ENCODE data around the gene GFRA4.

DNA sequence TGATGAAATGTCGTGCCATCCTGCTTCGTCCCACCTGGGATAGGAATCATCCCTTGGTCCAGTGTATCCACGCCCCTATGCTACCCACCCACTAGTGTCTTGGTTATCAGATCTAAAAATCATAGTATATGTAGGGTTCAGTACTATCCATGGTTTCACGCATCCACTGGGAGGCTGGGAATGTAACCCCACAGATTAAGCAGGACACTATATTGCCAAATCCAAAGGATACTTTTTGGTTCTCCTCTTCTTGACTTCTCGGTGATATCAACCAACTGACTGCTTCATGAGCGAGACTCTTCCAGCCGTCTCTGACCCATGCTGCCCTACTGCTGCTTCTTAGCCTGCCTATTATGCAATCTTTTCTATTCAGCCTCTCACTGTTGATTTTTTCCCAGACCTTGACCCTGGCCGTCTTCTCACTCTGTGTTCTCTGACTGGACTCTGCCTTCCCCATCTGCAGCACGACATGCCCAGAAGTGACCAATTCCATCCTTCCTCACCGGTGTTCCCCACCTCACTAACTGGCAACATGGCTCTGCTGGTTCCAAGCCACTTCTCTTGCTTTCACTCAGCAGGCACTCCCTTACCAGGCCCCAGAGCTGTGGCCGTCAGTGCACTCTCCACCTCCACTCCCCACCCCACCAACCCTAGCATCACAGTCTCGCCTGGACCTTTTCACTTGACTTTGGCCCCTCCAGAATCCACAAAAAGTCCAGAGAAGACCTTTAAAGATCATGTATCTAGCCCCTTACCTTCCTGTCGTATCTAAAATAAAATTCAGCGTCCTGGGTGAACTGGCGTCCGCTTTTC is 34.5 kb downstream of the GFRA4 start:
- TF ChIP-seq, protein P1, sequence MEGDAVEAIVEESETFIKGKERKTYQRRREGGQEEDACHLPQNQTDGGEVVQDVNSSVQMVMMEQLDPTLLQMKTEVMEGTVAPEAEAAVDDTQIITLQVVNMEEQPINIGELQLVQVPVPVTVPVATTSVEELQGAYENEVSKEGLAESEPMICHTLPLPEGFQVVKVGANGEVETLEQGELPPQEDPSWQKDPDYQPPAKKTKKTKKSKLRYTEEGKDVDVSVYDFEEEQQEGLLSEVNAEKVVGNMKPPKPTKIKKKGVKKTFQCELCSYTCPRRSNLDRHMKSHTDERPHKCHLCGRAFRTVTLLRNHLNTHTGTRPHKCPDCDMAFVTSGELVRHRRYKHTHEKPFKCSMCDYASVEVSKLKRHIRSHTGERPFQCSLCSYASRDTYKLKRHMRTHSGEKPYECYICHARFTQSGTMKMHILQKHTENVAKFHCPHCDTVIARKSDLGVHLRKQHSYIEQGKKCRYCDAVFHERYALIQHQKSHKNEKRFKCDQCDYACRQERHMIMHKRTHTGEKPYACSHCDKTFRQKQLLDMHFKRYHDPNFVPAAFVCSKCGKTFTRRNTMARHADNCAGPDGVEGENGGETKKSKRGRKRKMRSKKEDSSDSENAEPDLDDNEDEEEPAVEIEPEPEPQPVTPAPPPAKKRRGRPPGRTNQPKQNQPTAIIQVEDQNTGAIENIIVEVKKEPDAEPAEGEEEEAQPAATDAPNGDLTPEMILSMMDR (conservative IDR thresholded peaks at IDR 0.05; ENCODE audit: low read depth, low read length) = no peak
- TF ChIP-seq EZH2phosphoT487 (IDR thresholded peaks at IDR 0.05; ENCODE audit: borderline replicate concordance, low read length) (no peak), EZH2 (IDR thresholded peaks at IDR 0.05; ENCODE audit: low read length, unreplicated experiment) (no peak)
